Dedifferentiated amniotic fluid mesenchymal stem cell (primary cell): Measurements from ENCODE around the gene LRBA.

Experiments used
- DNase-seq: peaks from one replicate; pipeline ENCODE4 v3.0.0-alpha.2; 2016; ENCODE audit errors: extremely low spot score

The LRBA gene

GRCh38 chr4:150588316-150588715 lies 426.8 kb downstream of the LRBA start:
- DNase-seq = peak; percentile 37

DNA sequence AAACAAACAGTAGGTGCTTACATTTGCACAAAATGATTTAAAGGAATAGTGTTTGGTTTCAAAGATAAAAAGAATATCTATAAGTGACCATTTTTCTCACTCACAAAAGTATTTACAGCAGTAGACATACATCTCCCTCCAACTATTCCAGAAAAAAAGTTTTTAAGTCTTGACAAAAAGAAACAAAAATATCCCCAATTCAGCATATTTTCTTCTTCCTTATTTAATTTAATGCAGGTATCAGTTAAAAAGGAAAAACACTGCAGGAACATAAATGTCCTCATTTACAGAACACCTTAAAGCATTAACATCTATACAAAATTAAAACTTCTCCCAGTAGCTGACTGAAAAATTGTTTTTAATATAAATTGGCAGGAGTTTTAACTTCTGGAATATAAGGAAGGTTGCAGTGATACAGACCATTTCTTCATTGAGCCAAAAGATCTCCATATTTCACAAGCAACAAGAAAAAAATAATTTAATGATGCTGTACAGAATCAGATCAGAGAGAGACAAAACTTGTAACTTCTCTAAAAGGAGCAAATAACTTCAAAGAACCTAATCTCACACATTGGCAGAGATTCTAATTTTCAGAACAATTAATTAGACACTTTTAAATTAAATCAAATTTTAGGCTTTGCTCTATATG lies 428.8 kb downstream of the LRBA start:
- no peak for DNase-seq

- DNase-seq = no peak
Measured at GRCh38 chr4:150585611-150586010, 429.5 kb downstream of the LRBA start.

DNA sequence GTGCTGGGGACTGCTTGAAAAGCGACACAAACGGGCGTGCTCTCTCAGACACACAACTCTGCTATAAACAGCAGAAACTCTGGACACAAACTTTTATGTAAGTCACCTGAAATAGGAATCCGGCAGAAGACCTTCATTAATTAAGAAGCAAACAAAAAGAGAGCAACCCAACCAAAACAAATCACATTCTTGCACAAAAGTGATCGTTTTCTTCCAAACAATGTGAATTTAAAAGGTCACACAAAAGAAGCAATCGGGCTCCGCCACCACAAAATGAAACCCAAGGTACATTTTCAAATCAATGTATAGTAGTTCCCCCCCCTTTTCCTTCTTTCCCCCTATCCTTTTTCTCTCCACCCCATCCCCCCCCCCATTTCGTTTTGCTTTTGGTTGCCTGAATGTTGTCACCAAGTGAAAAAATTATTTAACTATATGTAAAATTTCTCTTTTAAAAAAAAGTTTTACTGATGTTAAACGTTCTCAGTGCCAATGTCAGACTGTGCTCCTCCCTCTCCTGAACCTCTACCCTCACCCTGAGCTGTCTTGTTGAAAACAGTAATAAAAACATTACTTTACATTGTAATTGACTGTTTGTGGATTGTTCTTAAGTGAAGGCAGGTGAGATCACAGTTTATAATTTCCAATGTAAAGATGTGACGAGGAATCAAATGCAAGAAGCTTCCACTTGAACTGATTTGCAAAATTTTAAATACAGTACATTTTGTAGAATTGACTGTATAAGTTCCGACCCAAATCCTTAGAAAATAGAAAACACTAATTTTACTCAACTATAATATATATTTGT lies 430.8 kb downstream of the LRBA start:
- DNase-seq = no peak

GRCh38 chr4:150583287-150584110 lies 431.6 kb downstream of the LRBA start:
- no peak for DNase-seq

GRCh38 chr4:150582873-150583286 lies 432.2 kb downstream of the LRBA start:
- no peak for DNase-seq

DNA sequence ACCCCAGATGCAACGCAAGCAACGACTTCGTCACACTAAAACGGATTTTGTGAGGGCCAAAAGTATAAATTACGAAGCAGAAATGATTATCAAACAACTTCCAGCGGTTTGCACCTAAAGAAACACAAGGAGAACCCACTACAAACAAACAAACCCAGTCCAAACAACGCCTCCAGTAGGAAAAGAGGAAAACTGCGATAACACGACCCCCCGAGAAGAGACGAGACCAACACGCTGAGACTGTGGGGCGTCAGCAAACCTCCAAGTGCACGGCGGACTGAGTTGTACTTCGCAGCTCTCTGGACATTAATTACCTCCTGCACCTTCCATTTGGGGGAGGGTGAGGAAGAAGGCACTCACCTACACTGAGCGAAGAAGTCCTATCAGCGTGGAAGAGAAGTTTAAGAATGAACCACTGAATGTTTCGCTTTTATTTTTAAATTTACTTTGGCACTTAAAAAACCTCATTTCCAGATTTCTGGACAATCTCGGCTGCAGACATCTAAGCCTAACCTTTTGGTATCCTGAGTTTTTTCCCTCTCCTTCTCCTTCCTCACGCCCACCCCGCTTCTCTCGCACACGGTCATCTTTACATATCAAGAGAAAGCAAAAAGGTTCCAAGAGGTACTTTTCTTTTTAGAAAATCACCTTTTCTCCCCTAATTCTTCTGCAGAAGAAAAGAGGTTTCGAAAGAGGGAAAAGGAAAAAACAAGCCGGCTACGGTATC lies 432.8 kb downstream of the LRBA start, which contains the start of gene MAB21L2:
Gene MAB21L2, plus strand, starts transcription at position 6 of the 727 bp plus-strand sequence. CDS start 879 bp downstream, outside the sequence.
- DNase-seq = no peak

DNA sequence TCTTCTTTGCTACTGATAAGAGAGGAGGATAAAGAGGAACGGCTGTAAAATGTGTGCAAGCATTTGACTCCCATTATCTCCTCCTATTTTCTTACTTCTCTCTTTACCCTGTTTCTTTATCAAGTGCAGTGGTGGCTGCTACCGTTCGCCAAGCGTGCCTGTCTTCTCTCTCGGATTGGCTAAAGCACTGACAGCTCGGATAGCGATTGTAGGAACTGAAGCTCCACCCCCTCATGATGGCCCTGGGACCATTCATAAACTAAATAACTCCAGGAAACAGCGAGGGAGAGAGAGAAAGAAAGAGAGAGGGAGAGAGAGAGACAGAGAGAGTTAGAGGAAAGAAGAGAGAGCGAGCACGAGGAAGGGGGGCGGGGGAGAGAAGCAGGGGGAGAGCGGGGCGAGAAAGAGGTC lies 433.4 kb downstream of the LRBA start:
- peak; percentile 98 for DNase-seq

DNA sequence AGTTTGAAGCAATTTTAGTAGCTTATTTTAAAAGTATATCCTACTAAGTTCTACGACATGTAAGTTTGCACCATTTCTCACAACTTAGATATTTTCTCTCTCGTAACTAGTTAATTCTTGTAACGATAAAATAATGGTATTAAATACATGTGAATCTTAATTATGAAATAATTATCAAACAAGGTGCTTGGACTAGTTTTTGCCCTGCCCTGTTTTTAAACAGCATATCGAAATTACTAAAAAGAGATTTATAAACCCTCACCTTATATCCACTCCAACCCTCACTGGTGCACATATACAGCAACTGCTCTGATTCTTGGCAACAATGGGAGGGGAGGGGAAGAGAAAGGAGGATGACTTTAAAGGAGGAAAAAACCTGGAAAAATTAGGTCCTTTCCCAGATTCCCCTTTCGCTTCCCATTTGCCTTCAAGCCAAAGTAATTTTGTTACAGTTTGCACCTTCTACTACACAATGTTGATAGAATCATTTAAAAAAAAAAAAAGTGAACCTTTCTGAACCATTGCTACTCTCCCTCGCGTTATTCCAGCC lies 434.0 kb downstream of the LRBA start:
- no peak for DNase-seq

DNA sequence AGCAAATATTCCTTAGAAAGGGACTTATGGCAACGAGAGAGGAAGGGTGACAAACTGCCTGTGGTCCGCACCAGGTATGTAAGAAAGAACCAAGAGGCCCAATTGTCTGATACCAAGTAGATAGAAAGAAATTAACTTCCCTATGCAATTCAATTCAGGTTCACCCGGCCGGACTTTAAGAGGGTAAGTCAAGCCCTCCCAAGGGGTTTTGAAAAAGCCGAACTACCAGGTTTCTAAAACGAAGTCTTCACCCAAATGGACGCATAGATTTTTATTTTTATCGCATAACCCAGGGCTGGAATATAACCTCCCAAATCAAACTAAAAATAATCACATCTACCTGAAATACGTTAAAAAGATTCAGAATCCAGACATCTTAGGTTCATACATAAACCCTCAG lies 434.8 kb downstream of the LRBA start:
- DNase-seq = no peak

DNA sequence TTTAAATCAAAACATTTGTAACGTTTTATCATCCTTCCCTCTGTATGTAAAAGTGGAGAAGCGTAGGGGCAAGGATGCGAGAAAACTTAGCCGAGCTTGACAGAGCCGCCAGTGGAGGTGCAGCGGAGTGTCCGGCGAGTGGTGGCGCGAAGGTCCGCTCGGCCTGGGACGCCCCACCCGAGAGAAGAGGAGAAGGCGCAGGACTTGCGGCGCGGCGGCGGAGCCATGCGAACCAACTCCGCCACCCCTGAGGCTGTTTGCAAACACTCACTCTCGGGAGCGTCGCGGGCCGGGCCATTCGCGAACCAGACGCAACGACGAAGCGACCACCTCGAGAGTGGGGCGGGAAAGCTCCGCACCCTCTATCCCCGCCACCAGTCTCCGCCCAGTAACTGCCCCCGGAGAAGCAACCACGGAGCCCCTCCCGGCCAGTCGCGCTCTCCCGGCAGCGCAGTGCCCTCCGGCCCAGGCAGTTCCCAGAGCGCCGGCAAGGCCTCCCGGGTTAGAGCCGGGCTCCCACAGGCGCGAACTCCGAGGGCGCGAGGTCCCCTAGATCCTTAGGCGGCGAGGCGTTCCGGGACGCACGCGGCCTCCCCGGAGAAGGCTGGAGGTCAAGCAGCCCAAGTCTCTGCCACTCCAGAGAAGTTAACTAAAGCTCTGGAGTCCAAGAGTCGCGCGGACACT lies 435.4 kb downstream of the LRBA start:
- no peak for DNase-seq

DNA sequence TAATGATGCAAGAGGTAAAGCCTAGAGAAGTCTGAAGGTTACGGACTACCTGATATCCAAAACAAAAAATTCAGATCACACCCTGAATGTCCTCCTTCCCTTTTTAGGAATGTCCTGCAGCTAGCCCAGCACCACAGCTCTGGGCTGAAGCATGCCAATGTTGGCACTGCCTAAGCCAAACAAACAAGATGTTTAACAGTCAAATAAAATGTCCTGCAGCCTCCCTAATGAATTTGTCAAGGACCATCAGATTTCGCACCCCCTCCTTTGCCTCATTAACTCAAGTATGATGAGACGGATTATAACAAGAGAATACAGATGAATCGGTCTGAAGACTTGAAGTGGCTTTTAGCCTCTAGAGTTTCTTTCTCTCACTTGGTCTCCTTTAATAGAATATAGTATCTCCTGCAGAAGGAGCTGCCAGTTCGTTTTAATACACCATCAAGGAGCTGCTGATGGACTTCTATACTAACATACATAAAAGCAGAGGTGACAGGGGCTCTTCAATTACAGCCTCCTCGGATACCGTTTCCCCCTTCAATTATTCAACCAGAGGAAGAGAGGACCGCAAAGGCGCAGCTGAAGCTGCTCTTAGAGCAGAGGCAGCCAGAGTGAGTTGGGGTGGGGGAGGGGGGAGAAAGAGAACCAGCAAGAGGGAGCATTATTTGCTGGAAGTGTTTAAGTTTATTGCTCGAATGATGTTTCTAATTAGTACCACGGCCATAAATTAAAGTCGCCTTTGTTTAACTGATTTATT lies 436.2 kb downstream of the LRBA start:
- no peak for DNase-seq

- no peak for DNase-seq
Measured at GRCh38 chr4:150577796-150578195, 437.3 kb downstream of the LRBA start.

DNA sequence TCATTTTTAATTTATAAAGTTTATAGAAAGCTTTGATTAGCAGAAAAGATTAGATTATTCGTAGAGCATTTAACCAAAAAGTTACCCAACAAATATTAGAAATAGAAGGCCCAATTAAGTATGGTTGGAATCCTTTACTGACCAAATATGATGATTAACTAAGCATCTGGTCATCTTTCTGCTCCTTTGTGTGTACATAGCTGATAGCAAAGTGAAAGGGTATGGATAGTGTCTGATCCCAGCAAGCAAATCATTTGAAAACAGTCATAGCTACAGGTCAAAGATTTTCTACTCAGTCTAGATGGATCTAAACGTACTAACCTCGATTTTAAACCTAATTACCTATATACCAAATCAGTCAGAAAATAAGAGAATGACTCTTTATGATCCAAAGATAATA lies 440.4 kb downstream of the LRBA start:
- DNase-seq = no peak

- peak; percentile 68 for DNase-seq
Measured at GRCh38 chr4:150573534-150573933, 441.6 kb downstream of the LRBA start.

DNA sequence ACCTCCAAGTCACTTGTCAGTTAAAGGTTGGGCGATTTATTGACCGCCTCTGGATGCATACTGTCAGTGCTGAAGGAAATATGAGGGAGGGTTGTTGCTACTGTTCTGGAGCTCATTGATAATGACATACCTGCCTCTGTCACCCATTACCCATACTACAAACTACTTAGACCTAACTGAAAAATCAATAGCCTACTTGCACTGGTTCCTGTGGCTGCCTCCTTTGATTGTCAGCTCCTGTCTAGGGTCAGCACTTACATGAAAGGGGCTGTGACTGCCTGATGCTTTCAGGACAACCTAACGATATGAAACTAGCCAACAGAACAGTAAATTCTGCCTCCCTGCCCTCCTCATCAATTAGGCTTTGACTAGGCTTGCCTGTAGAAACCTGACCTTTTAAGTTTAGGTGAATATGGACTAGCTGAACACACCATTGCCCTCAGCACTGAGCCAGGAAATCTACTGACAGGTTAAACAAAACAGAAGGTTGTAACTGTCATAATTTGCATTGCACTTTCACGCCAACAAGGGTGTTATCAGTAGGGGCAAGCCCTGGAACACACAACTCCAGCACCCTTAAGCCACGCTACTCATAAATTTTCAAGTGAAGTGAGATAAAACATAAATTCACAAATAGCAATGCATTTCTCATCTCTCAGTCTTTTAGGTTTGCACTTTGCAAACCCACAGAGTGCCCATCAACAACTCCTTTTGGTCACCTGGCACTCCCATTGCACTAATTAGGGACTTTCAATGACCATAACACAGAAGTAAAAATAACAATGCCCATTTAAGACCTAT lies 442.2 kb downstream of the LRBA start:
- DNase-seq = no peak

GRCh38 chr4:150570862-150571261 lies 444.2 kb downstream of the LRBA start:
- no peak for DNase-seq

GRCh38 chr4:150569998-150570535 lies 445.0 kb downstream of the LRBA start:
- no peak for DNase-seq
